AG04450 (cell line): ENCODE data around the gene SLC26A11. TPM values are rescaled to one million over a fixed set of nuclear protein-coding genes. Genes with fewer than 3 reads are reported as not detected.
A peak's percentile ranks its signal among the peaks of the same experiment; 100 is the strongest.

Experiments
- CTCF ChIA-PET: fragments of 300-600, 350-600 bp; formaldehyde crosslinking; extraction: SDS; loops from one replicate; lab custom pipeline; 2022; ENCODE audit warnings: antibody characterized with exemption, inconsistent platforms; lab: Charles Lee
- POLR2A ChIA-PET: fragments of 350-600 bp; formaldehyde crosslinking; extraction: SDS; loops from one replicate; lab custom pipeline; 2021; ENCODE audit warnings: antibody characterized with exemption, inconsistent platforms; lab: Yijun Ruan, JAX
- DNase-seq: peaks from one replicate; pipeline ENCODE4 v3.0.0-alpha.2; 2011; ENCODE audit warnings: low read depth, low spot score
- H3K27ac ChIP-seq: one replicate; pipeline ENCODE4 v1.5.1; 2012; ENCODE audit warnings: low read depth, low read length, control low read depth
- H3K27me3 ChIP-seq: one replicate; pipeline ENCODE4 v1.6.0; 2012; ENCODE audit warnings: low read length; ENCODE audit not compliant: control insufficient read depth, insufficient read depth
- H3K4me3 ChIP-seq: 2 replicates; pipeline ENCODE4 v1.5.1; 2011; ENCODE audit warnings: mild to moderate bottlenecking, low read depth, low read length, control low read depth
- H3K9me3 ChIP-seq: 2 replicates; pipeline ENCODE4 v1.5.1; 2012; ENCODE audit warnings: low read length; ENCODE audit not compliant: control insufficient read depth, insufficient read depth
- polyA plus RNA-seq: library from polyadenylated mRNA; depleted of rRNA; stranded (reverse); fragments of >200 nt; gene quantifications from 2 replicates; pipeline ENCODE4 v1.2.3, GENCODE V29; 2011
- TF ChIP-seq, protein P1 (sequence below): IDR thresholded peaks from 2 replicates; pipeline ENCODE4 v1.5.1; 2011; ENCODE audit warnings: low read depth, low read length, control low read depth, inconsistent platforms

SLC26A11 gene
- polyA plus RNA-seq, 1 experiment = 8.9 TPM

DNA sequence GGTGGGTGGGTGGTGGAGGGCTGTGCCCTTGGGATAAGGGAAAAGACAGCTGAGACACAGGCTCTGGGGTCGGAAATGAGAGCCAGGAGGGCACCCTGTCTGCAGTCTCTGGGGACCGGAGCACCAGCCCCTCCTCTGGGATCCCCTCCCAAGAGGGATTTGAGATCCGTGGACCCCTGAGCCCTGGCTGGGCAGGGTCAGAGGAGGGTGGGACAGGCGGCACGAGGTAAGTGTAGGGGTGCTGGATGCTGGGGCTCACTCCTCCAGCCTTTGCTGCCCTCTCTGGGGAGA is 519 bp upstream of the SLC26A11 start:
- peak overlapping the region; percentile 80 for H3K4me3 ChIP-seq
- no peaks in the 10 kb centered on the region; the same call in 1 of the 2 replicates for H3K9me3 ChIP-seq
- ChIA-PET POLR2A (interaction anchor here (0.6 to 1.1 kb wide), 3 partner anchors 14 to 1825 kb away, joined by 5 to 8 read pairs (median 5); partner anchors contain the start of gene RNF213), CTCF (interaction anchor here (0.6 kb wide), 1 partner anchor 83 kb away, joined by 3 read pairs; no protein-coding TSS in a partner anchor)
- DNase-seq = no peak
- TF ChIP-seq, protein P1, sequence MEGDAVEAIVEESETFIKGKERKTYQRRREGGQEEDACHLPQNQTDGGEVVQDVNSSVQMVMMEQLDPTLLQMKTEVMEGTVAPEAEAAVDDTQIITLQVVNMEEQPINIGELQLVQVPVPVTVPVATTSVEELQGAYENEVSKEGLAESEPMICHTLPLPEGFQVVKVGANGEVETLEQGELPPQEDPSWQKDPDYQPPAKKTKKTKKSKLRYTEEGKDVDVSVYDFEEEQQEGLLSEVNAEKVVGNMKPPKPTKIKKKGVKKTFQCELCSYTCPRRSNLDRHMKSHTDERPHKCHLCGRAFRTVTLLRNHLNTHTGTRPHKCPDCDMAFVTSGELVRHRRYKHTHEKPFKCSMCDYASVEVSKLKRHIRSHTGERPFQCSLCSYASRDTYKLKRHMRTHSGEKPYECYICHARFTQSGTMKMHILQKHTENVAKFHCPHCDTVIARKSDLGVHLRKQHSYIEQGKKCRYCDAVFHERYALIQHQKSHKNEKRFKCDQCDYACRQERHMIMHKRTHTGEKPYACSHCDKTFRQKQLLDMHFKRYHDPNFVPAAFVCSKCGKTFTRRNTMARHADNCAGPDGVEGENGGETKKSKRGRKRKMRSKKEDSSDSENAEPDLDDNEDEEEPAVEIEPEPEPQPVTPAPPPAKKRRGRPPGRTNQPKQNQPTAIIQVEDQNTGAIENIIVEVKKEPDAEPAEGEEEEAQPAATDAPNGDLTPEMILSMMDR = no peak
- no peaks in the 10 kb centered on the region for H3K27me3 ChIP-seq
- peak overlapping the region; percentile 68 for H3K27ac ChIP-seq

DNA sequence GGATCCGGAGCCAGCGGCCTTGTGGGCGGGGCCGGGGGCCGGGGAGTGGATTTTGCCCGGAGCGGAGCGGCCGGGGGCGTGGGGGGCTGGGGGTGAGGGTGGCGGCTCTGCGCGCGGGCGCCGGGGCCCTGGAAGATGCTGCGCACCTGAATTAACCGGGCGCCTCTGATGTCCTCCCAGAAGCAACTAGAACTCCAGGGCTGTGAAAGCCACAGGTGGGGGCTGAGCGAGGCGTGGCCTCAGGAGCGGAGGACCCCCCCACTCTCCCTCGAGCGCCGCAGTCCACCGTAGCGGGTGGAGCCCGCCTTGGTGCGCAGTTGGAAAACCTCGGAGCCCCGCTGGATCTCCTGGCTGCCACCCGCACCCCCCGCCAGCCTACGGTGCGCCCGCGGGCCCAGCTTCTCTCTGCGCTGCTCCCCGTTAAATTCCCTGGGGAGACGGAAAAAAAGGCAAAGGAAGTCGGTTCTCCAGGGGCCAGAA is 549 bp downstream of the SLC26A11 start:
- CTCF ChIA-PET = interaction anchor here (0.8 kb wide), 1 partner anchor 119 kb away, joined by 3 read pairs; the partner anchor contains the start of gene GAA
- no peak overlapping the region for H3K27ac ChIP-seq
- TF ChIP-seq, protein P1 = no peak
- peak overlapping the region; percentile 80 for H3K4me3 ChIP-seq
- no peaks in the 10 kb centered on the region; the same call in 1 of the 2 replicates for H3K9me3 ChIP-seq
- DNase-seq = no peak
- no peaks in the 10 kb centered on the region for H3K27me3 ChIP-seq
- POLR2A ChIA-PET = interaction anchor here (0.6 to 1.1 kb wide), 2 partner anchors 15 to 23 kb away, joined by 3 to 5 read pairs; no protein-coding TSS in a partner anchor

DNA sequence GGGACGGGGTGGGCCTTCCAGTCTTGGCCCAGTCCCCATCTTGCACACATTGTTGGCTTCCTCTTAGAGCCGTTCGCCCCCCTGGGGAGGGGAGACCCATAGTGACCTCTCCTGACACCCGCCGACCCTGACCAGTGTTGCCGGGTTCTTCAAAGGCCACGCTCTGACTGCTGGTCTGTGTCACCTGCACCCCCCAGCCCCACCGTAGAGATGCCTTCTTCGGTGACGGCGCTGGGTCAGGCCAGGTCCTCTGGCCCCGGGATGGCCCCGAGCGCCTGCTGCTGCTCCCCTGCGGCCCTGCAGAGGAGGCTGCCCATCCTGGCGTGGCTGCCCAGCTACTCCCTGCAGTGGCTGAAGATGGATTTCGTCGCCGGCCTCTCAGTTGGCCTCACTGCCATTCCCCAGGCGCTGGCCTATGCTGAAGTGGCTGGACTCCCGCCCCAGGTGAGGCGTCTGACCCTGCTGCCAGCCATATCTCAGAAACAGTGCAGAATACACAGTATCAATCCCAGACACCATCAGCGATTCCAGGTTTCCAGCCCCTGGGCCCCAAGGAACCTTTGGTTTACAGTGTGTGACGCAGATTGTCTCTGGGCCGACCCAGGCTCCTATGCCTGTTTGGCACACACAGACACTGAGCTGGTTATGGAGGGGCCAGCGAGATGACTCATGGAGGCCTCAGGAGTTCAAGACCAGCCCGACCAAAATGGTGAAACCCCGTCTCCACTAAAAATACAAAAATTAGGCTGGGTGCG is 1.3 kb downstream of the SLC26A11 start:
- TF ChIP-seq, protein P1 = no peak
- peak overlapping the region; percentile 80 for H3K4me3 ChIP-seq
- DNase-seq = no peak
- no peaks in the 10 kb centered on the region for H3K27me3 ChIP-seq
- ChIA-PET POLR2A (interaction anchor here (0.7 kb wide), 1 partner anchor 33 kb away, joined by 3 read pairs; no protein-coding TSS in a partner anchor), CTCF (interaction anchor here (0.5 kb wide), 1 partner anchor 44 kb away, joined by 3 read pairs; no protein-coding TSS in a partner anchor)
- no peak overlapping the region for H3K27ac ChIP-seq
- no peaks in the 10 kb centered on the region; the same call in 1 of the 2 replicates for H3K9me3 ChIP-seq

DNA sequence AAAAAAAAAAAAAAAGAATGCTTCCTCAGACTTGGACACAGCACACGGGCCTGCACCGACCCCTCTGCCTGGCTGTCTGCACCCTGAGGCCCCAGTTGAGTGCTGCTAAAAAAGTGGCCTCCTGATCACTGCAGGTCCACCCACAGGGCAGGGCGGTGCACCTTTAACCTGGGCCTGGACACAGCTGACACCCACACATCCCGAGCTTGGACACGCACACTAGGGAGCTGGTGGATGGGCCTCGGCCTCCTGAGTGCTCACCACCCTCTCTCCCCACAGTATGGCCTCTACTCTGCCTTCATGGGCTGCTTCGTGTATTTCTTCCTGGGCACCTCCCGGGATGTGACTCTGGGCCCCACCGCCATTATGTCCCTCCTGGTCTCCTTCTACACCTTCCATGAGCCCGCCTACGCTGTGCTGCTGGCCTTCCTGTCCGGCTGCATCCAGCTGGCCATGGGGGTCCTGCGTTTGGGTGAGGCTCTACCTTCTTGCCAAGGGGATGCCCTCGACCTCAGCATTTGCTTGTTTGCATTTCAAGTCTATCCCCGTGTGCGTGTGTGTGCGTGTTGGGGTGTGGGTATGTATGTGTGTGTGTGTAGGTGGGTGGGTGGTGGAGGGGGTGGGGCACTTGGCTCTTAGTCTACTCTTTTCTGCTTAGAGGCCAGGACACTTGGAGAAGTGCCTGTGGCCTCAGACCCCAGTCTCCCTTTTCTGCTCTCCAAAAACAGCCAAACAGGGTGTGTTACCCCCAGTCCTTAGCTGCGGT is 2.3 kb downstream of the SLC26A11 start:
- ChIA-PET CTCF (interaction anchor here (0.5 kb wide), 2 partner anchors 43 to 622 kb away, joined by 3 read pairs; no protein-coding TSS in a partner anchor), POLR2A (interaction anchor here (0.7 kb wide), 1 partner anchor 32 kb away, joined by 3 read pairs; no protein-coding TSS in a partner anchor)
- Histone ChIP-seq H3K27ac (no peak overlapping the region), H3K27me3 (no peaks in the 10 kb centered on the region), H3K9me3 (no peaks in the 10 kb centered on the region; the same call in 1 of the 2 replicates), H3K4me3 (no peak overlapping the region)
- TF ChIP-seq, protein P1 = no peak
- no peak for DNase-seq
